Activated naive CD8-positive, alpha-beta T cell treated with anti-CD3 and anti-CD28 coated beads, Interleukin-2, amount 50 U/mL, for 16 hours (primary cell): ENCODE measurements around the gene PRRG2.

Source experiments
- DNase-seq: peaks from one replicate; pipeline ENCODE4 v3.0.0-alpha.2; 2020; ENCODE audit warnings: low read depth, low spot score

PRRG2 gene

GRCh38 chr19:49639401-49640112 is 58.4 kb downstream of the PRRG2 start:
- no peak for DNase-seq

- peak; percentile 100 for DNase-seq
Observed at GRCh38 chr19:49640113-49640898, 59.2 kb downstream of the PRRG2 start, which contains the start of gene RRAS. Gene RRAS (minus strand): TSS chr19:49640143. CDS start chr19:49640098, 45 bp downstream.
